PC-3 (cell line): ENCODE results near the gene PTPRN2. TPM values are rescaled to one million over a fixed set of nuclear protein-coding genes. Genes with fewer than 3 reads are reported as not detected.

Experiments used
- ATAC-seq: fragments of 200-7000 bp; cut with Tn5 transposase; 2 replicates; pipeline ENCODE4 v1.9.1; 2020; ENCODE audit warnings: mild to moderate bottlenecking, moderate library complexity
- BruUV-seq: library from RNA; stranded (reverse); fragments of 400-500 nt; replicated peaks from 2 replicates; lab custom pipeline; 2021; lab: Mats Ljungman, UMichigan
- CTCF ChIA-PET: fragments of 300-600 bp; sonication (Branson Sonifier 250); formaldehyde crosslinking; loops from one replicate; lab custom pipeline; 2022; ENCODE audit warnings: antibody characterized with exemption; lab: Charles Lee
- POLR2A ChIA-PET: fragments of 300-600 bp; sonication (Branson Sonifier 250); formaldehyde crosslinking; loops from one replicate; lab custom pipeline; 2022; ENCODE audit warnings: antibody characterized with exemption; ENCODE audit not compliant: unreplicated experiment; lab: Charles Lee
- DNase-seq: peaks from one replicate; pipeline ENCODE4 v3.0.0-alpha.2; 2015
- H2AFZ ChIP-seq: fragments of 300-600 bp; sonication (generic); 2 replicates; pipeline ENCODE4 v1.6.0; 2016; ENCODE audit warnings: antibody characterized with exemption, low read length
- H3F3A ChIP-seq: fragments of 300-600 bp; sonication (generic); one replicate; pipeline ENCODE4 v1.6.0; 2017; ENCODE audit warnings: antibody characterized with exemption, low read length, control low read depth, mild to moderate bottlenecking; ENCODE audit not compliant: unreplicated experiment
- H3K27ac ChIP-seq: fragments of 300-600 bp; sonication (generic); 2 replicates; pipeline ENCODE4 v1.5.1; 2016; ENCODE audit warnings: mild to moderate bottlenecking, low read length
- H3K27me3 ChIP-seq: fragments of 300-600 bp; sonication (generic); 2 replicates; pipeline ENCODE4 v1.6.1; 2016; ENCODE audit warnings: low read length, mixed read lengths
- H3K36me3 ChIP-seq: fragments of 300-600 bp; sonication (generic); 2 replicates; pipeline ENCODE4 v1.6.1; 2016; ENCODE audit warnings: low read depth, mixed run types, low read length, mixed read lengths
- H3K4me1 ChIP-seq: fragments of 300-600 bp; sonication (generic); 2 replicates; pipeline ENCODE4 v1.5.1; 2016; ENCODE audit warnings: low read length; ENCODE audit not compliant: insufficient read depth
- H3K4me2 ChIP-seq: fragments of 300-600 bp; sonication (generic); 2 replicates; pipeline ENCODE4 v1.6.0; 2016; ENCODE audit warnings: low read length
- H3K4me3 ChIP-seq: fragments of 300-600 bp; sonication (generic); 2 replicates; pipeline ENCODE4 v1.5.1; 2016; ENCODE audit warnings: mild to moderate bottlenecking, low read length, mixed read lengths
- H3K79me2 ChIP-seq: fragments of 300-600 bp; sonication (generic); 2 replicates; pipeline ENCODE4 v1.6.1; 2017; ENCODE audit warnings: low read length, mixed read lengths
- H3K9ac ChIP-seq: fragments of 300-600 bp; sonication (generic); 2 replicates; pipeline ENCODE4 v1.6.0; 2016; ENCODE audit warnings: mild to moderate bottlenecking, low read length
- H3K9me2 ChIP-seq: fragments of 300-600 bp; sonication (generic); replicated peaks from 2 replicates; pipeline ENCODE4 v1.6.1; 2016; ENCODE audit warnings: mixed run types, low read length, mixed read lengths
- H3K9me3 ChIP-seq: fragments of 300-600 bp; sonication (generic); 2 replicates; pipeline ENCODE4 v1.6.1; 2016; ENCODE audit warnings: low read length, mixed read lengths
- H4K20me1 ChIP-seq: fragments of 300-600 bp; sonication (generic); 2 replicates; pipeline ENCODE4 v1.6.1; 2016; ENCODE audit warnings: low read length, mixed read lengths
- EZH2 ChIP-seq: fragments of 300-600 bp; sonication (generic); IDR thresholded peaks from one replicate; pipeline ENCODE4 v1.6.1; 2017; ENCODE audit warnings: antibody characterized with exemption, mild to moderate bottlenecking, low read length; ENCODE audit not compliant: unreplicated experiment
- EZH2phosphoT487 ChIP-seq: fragments of 300-600 bp; sonication (generic); IDR thresholded peaks from 2 replicates; pipeline ENCODE4 v1.6.1; 2018; ENCODE audit warnings: mild to moderate bottlenecking, antibody characterized with exemption, low read length, borderline replicate concordance
- intact Hi-C: fragments of 100-400 bp; cut with micrococcal nuclease; formaldehyde crosslinking; loops from 2 replicates; pipeline ENCODE4 v1.9.0; 2023
- total RNA-seq: library from RNA; depleted of rRNA; stranded (reverse); fragments of >200 nt; gene quantifications from 2 replicates; pipeline ENCODE4 v1.2.3, GENCODE V29; 2014
- TF ChIP-seq, protein P1 (sequence below): fragments of 300-600 bp; sonication (generic); conservative IDR thresholded peaks from 2 replicates; pipeline ENCODE4 v1.5.1; 2017; ENCODE audit warnings: antibody characterized with exemption, low read depth, mild to moderate bottlenecking, low read length

Gene PTPRN2
- total RNA-seq, 1 experiment from 2014 or later: 3.2 TPM

DNA sequence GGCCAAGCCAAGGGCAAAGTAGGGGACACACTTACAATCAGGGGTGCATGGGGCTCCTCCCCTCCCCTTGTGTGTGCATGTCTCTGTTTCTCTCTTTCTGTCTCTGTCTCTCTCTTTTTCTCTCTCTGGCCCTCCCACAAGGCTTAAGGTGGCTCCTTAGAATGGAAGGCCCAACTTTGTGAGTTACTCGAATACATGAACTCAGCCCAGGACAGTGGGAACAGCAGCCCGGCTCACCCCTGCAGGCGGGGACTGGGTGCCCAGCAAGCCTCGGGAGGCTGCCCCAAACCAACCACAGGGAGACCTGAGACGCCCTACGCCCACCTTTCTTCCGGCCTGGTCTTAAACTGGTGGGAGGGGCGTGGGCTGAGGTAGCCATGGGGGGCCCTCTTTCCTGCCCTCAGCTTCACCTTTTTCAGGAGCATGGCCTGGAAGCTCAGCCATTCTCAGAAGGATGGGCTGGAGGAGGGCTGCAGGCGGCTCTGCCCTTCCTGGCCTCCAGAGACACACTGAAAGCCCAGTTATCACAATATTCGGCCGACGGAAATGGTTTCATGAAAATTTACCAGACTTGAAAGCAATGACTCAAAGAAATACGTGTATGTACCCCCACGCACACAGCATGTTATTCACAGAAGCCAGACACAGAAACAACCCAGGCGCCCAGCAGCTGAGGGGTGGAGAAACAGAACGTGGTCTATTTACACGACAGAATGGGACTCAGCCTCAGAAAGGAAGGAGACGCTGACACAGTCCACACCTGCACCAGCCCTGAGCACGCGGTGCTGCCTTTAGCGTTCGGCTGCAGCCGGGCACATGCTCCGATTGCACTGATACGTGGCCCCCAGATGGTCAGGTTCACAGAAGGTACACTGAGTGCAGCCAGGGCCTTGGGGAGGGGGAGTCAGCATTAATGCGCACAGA lies 229.5 kb downstream of the PTPRN2 start:
- CTCF ChIA-PET: no interaction called here
- POLR2A ChIA-PET: no interaction called here

DNA sequence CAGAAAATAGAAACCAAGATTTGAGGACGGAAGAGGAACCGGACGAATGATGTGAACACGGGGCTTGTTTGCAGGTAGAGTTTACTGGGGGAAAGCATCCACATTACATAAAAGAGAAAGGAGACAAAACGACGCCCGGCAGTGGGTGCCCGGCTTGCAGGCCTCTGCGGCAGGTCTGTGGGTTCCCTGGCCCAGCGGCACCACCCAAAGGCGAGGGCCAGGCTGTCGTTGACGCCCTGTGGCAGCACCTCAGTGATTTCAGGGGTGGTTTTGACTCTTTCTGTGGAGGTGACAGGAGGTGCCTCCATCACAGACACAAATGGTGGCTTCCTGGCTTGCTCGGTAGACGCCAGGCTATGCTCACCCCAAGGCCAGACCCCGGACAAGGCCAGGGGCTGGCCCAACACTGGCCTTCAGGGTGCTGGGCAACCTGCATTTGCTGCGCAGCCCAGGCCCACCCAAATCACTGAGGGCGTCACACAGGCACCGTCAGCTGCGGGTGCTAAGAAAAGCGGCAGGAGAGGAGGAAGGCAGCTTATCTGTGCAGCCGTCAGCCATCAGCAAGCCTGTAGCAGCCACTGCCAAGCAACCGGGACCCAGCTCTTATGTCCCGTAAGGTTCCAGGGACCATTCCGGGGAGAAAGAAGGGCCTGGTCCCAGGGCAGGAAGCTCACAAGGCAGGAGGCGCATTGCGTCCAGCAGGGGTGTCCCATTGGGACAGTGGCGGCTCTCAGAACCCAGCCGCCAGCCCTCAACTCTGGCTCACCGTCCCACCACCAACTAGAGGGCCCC lies 230.3 kb downstream of the PTPRN2 start:
- Histone ChIP-seq H3K36me3 (no peaks in the 10 kb centered on the region), H2AFZ (no peak overlapping the region), H4K20me1 (no peaks in the 10 kb centered on the region), H3K9me3 (no peaks in the 10 kb centered on the region), H3K27me3 (0 out of 2 replicates have a peak, but pooled peaks cover 4% of the 10 kb centered on the region), H3K4me3 (no peak overlapping the region), H3K4me1 (no peaks in the 10 kb centered on the region), H3F3A (no peaks in the 10 kb centered on the region), H3K4me2 (no peak overlapping the region), H3K9me2 (no peaks in the 10 kb centered on the region), H3K9ac (no peak overlapping the region), H3K79me2 (no peaks in the 10 kb centered on the region), H3K27ac (no peak overlapping the region)
- intact Hi-C loops: loop anchor here (10.0 kb wide), 1 partner anchor 303 kb away; no protein-coding TSS in a partner anchor
- no peak for DNase-seq
- BruUV-seq: no TSS peak
- POLR2A ChIA-PET: no interaction called here
- TF ChIP-seq EZH2 (no peak), EZH2phosphoT487 (no peak)
- TF ChIP-seq, protein P1, sequence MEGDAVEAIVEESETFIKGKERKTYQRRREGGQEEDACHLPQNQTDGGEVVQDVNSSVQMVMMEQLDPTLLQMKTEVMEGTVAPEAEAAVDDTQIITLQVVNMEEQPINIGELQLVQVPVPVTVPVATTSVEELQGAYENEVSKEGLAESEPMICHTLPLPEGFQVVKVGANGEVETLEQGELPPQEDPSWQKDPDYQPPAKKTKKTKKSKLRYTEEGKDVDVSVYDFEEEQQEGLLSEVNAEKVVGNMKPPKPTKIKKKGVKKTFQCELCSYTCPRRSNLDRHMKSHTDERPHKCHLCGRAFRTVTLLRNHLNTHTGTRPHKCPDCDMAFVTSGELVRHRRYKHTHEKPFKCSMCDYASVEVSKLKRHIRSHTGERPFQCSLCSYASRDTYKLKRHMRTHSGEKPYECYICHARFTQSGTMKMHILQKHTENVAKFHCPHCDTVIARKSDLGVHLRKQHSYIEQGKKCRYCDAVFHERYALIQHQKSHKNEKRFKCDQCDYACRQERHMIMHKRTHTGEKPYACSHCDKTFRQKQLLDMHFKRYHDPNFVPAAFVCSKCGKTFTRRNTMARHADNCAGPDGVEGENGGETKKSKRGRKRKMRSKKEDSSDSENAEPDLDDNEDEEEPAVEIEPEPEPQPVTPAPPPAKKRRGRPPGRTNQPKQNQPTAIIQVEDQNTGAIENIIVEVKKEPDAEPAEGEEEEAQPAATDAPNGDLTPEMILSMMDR: no peak
- ATAC-seq: no peak
- CTCF ChIA-PET: no interaction called here

More for the DNA sequence above, 229.5 kb downstream of the PTPRN2 start:
- Histone ChIP-seq H4K20me1 (no peaks in the 10 kb centered on the region), H3K4me1 (no peaks in the 10 kb centered on the region), H3K27me3 (0 out of 2 replicates have a peak, but pooled peaks cover 4% of the 10 kb centered on the region), H3K27ac (no peak overlapping the region), H3K36me3 (no peaks in the 10 kb centered on the region), H3K79me2 (no peaks in the 10 kb centered on the region), H3K9me3 (no peaks in the 10 kb centered on the region), H3K4me2 (no peak overlapping the region), H3K4me3 (no peak overlapping the region), H2AFZ (no peak overlapping the region), H3K9me2 (no peaks in the 10 kb centered on the region), H3F3A (no peaks in the 10 kb centered on the region), H3K9ac (no peak overlapping the region)
- DNase-seq: no peak
- ATAC-seq: no peak
- intact Hi-C loops: loop anchor here (10.0 kb wide), 1 partner anchor 303 kb away; no protein-coding TSS in a partner anchor
- TF ChIP-seq EZH2phosphoT487 (no peak), EZH2 (no peak)
- BruUV-seq: no TSS peak

DNA sequence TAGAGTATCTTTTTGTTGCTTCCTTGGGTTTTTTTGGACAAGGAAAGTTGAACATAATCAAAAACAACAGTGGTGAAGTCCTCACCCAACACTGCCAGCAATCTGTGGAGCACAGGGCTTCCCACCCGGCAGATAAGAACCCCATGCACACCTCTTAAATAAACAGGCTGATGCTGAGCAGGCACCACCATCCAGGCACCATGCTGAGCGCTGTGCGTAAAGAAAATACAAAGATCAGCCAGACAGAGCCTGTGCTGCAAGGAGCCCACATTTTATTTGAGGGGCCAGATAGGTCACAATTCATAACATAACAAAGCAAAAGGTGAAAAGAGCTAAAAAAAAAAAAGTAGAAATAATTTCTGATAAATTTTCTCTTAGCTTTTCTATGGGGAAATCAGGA lies 231.2 kb downstream of the PTPRN2 start:
- no peaks in the 10 kb centered on the region for H3K9me2 ChIP-seq
- no peak overlapping the region for H3K4me3 ChIP-seq
- no peak overlapping the region for H3K27ac ChIP-seq
- H3K27me3 ChIP-seq: 0 out of 2 replicates have a peak, but pooled peaks cover 4% of the 10 kb centered on the region
- intact Hi-C loops: loop anchor here (10.0 kb wide), 1 partner anchor 302 kb away; no protein-coding TSS in a partner anchor
- H3F3A ChIP-seq: no peaks in the 10 kb centered on the region
- no peak for DNase-seq
- no peak for ATAC-seq
- H2AFZ ChIP-seq: no peak overlapping the region
- BruUV-seq: no TSS peak
- H3K9me3 ChIP-seq: no peaks in the 10 kb centered on the region
- no peaks in the 10 kb centered on the region for H3K79me2 ChIP-seq
- no peaks in the 10 kb centered on the region for H3K36me3 ChIP-seq
- no peaks in the 10 kb centered on the region for H3K4me1 ChIP-seq
- no peaks in the 10 kb centered on the region for H4K20me1 ChIP-seq
- TF ChIP-seq EZH2phosphoT487 (no peak), EZH2 (no peak)
- TF ChIP-seq, protein P1: no peak
- H3K4me2 ChIP-seq: no peak overlapping the region
- POLR2A ChIA-PET: no interaction called here
- CTCF ChIA-PET: no interaction called here
- H3K9ac ChIP-seq: no peak overlapping the region
